ENCODE data around the gene OR12D1.

DNA sequence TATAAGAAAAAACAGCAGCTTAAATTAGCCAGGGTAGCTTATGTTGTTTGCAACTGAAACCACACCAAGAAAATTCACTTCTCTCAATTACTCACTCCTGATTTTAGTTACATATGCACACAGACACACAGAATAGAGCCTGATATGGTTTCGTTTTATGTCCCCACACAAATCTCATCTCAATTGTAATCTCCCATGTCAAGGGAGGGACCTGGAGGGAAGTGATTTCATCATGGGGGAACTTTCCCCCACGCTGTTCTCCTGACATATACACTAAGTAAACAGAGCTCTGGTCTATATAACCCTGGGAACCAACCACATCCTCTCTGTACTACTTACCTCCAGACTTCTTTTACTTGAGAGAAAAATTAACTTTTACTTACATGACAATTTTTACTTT lies 9.8 kb downstream of the OR12D1 start:
- no peak for TF ChIP-seq POLR2A (IDR thresholded peaks at IDR 0.05)
- TF ChIP-seq, protein P1, sequence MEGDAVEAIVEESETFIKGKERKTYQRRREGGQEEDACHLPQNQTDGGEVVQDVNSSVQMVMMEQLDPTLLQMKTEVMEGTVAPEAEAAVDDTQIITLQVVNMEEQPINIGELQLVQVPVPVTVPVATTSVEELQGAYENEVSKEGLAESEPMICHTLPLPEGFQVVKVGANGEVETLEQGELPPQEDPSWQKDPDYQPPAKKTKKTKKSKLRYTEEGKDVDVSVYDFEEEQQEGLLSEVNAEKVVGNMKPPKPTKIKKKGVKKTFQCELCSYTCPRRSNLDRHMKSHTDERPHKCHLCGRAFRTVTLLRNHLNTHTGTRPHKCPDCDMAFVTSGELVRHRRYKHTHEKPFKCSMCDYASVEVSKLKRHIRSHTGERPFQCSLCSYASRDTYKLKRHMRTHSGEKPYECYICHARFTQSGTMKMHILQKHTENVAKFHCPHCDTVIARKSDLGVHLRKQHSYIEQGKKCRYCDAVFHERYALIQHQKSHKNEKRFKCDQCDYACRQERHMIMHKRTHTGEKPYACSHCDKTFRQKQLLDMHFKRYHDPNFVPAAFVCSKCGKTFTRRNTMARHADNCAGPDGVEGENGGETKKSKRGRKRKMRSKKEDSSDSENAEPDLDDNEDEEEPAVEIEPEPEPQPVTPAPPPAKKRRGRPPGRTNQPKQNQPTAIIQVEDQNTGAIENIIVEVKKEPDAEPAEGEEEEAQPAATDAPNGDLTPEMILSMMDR (IDR thresholded peaks at IDR 0.05), result no peak
- TF ChIP-seq POLR2AphosphoS5 (IDR thresholded peaks at IDR 0.05), result no peak
